Gastroesophageal sphincter (tissue), 3 donors: Measurements from ENCODE around the gene CCL22.

Experiments
- EP300 ChIP-seq: sonication (generic); formaldehyde crosslinking; IDR thresholded peaks from one replicate; pipeline ENCODE4 v1.6.1; 2017; ENCODE audit warnings: antibody characterized with exemption, mild to moderate bottlenecking
- POLR2A ChIP-seq, 2 donors: fragments of 450-650 bp; IDR thresholded peaks; one replicate each; pipeline ENCODE4 v1.6.1; 2017; ENCODE audit warnings: antibody characterized with exemption in 2 of 2, mild to moderate bottlenecking in 2 of 2, moderate library complexity in 1 of 2
- TF ChIP-seq, protein P1 (sequence below), 4 experiments: fragments of 200-600 bp in 2 of 4; fragments of 450-650 bp in 2 of 4; sonication (generic) in 1 of 4; IDR thresholded peaks; one replicate each; pipeline ENCODE4 v1.5.1; 2017 to 2019; ENCODE audit warnings: antibody characterized with exemption in 4 of 4, mild to moderate bottlenecking in 2 of 4, moderate library complexity in 2 of 4

DNA sequence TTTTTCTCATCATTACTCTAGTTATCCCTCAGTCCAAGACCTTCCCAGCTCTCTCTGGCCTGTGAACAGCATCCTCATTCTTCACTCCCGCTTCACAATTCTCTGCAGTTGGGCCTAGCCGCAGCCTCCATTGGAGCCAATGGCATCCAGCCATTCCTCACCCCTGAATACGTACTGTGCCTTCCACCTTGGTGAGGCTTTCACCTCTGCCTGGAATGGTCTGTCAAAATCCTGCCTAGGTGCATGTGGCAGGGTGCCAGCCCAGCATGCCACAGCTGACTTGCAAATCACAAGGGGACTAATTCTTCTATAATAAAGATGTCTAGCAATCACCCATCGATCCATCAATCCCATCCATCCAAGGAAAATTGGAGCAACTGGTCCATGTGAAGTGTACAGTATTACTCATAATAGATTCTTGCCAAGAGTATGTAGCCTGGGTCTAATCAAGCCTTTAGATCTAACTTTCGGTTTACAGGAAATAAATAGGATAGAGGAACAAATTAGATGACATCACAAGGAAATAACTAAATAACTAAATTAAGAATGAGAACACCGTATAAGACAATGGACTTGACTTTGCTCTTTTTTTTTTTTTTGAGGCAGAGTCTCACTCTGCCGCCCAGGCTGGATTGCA, 8.7 kb downstream of the CCL22 start:
- TF ChIP-seq EP300 (no peak), POLR2A (IDR thresholded peaks at IDR 0.05) (no peak)
- TF ChIP-seq, protein P1, sequence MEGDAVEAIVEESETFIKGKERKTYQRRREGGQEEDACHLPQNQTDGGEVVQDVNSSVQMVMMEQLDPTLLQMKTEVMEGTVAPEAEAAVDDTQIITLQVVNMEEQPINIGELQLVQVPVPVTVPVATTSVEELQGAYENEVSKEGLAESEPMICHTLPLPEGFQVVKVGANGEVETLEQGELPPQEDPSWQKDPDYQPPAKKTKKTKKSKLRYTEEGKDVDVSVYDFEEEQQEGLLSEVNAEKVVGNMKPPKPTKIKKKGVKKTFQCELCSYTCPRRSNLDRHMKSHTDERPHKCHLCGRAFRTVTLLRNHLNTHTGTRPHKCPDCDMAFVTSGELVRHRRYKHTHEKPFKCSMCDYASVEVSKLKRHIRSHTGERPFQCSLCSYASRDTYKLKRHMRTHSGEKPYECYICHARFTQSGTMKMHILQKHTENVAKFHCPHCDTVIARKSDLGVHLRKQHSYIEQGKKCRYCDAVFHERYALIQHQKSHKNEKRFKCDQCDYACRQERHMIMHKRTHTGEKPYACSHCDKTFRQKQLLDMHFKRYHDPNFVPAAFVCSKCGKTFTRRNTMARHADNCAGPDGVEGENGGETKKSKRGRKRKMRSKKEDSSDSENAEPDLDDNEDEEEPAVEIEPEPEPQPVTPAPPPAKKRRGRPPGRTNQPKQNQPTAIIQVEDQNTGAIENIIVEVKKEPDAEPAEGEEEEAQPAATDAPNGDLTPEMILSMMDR (IDR thresholded peaks at IDR 0.05) = no peak
